NB4 (cell line): Measurements from ENCODE around the gene ANKRD45.

ENCODE experiments used
- POLR2A ChIP-seq: IDR thresholded peaks from 2 replicates; pipeline ENCODE4 v1.6.1; 2011; ENCODE audit warnings: mild to moderate bottlenecking; ENCODE audit not compliant: insufficient read length; ENCODE audit errors: extremely low read depth
- TF ChIP-seq, protein P1 (sequence below): IDR thresholded peaks from one replicate; pipeline ENCODE4 v1.5.1; 2012; ENCODE audit warnings: low read depth, low read length

DNA sequence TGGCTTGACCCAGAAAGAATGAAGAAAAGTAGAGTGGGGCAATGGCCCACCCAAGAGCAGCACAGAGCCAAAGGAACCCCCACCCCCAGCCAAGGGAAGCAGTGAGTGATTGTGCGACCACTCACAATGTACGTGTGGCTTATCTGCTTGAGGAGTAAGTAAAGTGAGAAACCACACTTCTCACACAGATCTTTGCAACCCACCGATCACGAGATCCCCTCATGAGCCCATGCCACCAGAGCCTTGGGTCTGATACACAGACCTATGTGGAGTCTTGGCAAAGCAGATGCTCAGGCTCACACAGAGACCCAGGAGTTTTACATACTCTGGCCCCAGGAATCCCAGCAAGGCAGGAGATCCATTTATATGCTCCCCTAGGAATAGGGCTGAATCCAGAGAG is 52.8 kb downstream of the ANKRD45 start:
- TF ChIP-seq, protein P1, sequence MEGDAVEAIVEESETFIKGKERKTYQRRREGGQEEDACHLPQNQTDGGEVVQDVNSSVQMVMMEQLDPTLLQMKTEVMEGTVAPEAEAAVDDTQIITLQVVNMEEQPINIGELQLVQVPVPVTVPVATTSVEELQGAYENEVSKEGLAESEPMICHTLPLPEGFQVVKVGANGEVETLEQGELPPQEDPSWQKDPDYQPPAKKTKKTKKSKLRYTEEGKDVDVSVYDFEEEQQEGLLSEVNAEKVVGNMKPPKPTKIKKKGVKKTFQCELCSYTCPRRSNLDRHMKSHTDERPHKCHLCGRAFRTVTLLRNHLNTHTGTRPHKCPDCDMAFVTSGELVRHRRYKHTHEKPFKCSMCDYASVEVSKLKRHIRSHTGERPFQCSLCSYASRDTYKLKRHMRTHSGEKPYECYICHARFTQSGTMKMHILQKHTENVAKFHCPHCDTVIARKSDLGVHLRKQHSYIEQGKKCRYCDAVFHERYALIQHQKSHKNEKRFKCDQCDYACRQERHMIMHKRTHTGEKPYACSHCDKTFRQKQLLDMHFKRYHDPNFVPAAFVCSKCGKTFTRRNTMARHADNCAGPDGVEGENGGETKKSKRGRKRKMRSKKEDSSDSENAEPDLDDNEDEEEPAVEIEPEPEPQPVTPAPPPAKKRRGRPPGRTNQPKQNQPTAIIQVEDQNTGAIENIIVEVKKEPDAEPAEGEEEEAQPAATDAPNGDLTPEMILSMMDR, result no peak
- no peak for TF ChIP-seq POLR2A
